ENCODE data around the gene RAD23B.

- TF ChIP-seq CTCF (IDR thresholded peaks at IDR 0.05) (no peak), POLR2A (IDR thresholded peaks at IDR 0.05) (no peak)
Measured at GRCh38 chr9:107286057-107286456, 3.0 kb downstream of the RAD23B start.

Measured in right lobe of liver (tissue), 4 donors.